GM12878 (cell line): ENCODE results near the gene SESTD1. TPM values are rescaled to one million over a fixed set of nuclear protein-coding genes. Genes with fewer than 3 reads are reported as not detected.

Experiments
- ATAC-seq: fragments of 200-7000 bp; cut with Tn5 transposase; 3 replicates; pipeline ENCODE4 v1.9.1; 2020; ENCODE audit warnings: mild to moderate bottlenecking, moderate library complexity
- BruUV-seq: library from RNA; stranded (reverse); fragments of 400-500 nt; replicated peaks from 2 replicates; lab custom pipeline; 2021; lab: Mats Ljungman, UMichigan
- CTCF ChIA-PET: fragments of 300-600 bp; sonication (Branson Sonifier 250); formaldehyde crosslinking; extraction: SDS; loops from one replicate; lab custom pipeline; 2021; ENCODE audit warnings: inconsistent platforms; lab: Yijun Ruan, JAX
- POLR2A ChIA-PET: fragments of 350-600 bp; formaldehyde crosslinking; extraction: SDS; loops from one replicate; lab custom pipeline; 2021; ENCODE audit warnings: inconsistent platforms; lab: Charles Lee
- RAD21 ChIA-PET: fragments of 300-600 bp; sonication (Branson Sonifier 250); formaldehyde crosslinking; loops from one replicate; lab custom pipeline; 2023; ENCODE audit warnings: antibody characterized with exemption; ENCODE audit not compliant: unreplicated experiment; lab: Charles Lee
- SMC1A ChIA-PET: fragments of 300-600 bp; sonication (Branson Sonifier 250); formaldehyde crosslinking; loops from one replicate; lab custom pipeline; 2023; ENCODE audit not compliant: unreplicated experiment, uncharacterized antibody; lab: Charles Lee
- DNase-seq: peaks from one replicate; pipeline ENCODE4 v3.0.0-alpha.2; 2011; ENCODE audit warnings: low read depth, low spot score
- FAIRE-seq: peaks from 3 replicates; lab custom pipeline; 2011; peaks lifted over from hg19 to GRCh38; lab: Jason Lieb, UNC
- H2AFZ ChIP-seq: 2 replicates; pipeline ENCODE4 v1.6.0; 2011; ENCODE audit warnings: low read depth, low read length, control low read depth; ENCODE audit not compliant: control insufficient read depth
- H3K27ac ChIP-seq: 2 replicates; pipeline ENCODE4 v1.5.1; 2011; ENCODE audit warnings: control low read depth; ENCODE audit not compliant: control insufficient read depth, insufficient read depth
- H3K27me3 ChIP-seq, 2 experiments: replicated peaks in 1 of 2; 2 replicates each; pipeline versions ENCODE4 v1.6.0 to v1.6.1; 2011; ENCODE audit warnings: low read length in 1 of 2; ENCODE audit not compliant: control insufficient read depth in 2 of 2, insufficient read depth in 2 of 2
- H3K36me3 ChIP-seq, 2 experiments: 2 replicates each; pipeline ENCODE4 v1.5.1; 2011; ENCODE audit warnings: low read length in 1 of 2; ENCODE audit not compliant: control insufficient read depth in 2 of 2, insufficient read depth in 2 of 2
- H3K4me1 ChIP-seq: 2 replicates; pipeline ENCODE4 v1.6.1; 2011; ENCODE audit warnings: mild to moderate bottlenecking, low read length, moderate library complexity, mixed read lengths; ENCODE audit not compliant: control insufficient read depth, insufficient read depth
- H3K4me2 ChIP-seq: 2 replicates; pipeline ENCODE4 v1.6.0; 2011; ENCODE audit warnings: control low read depth; ENCODE audit not compliant: control insufficient read depth, insufficient read depth
- H3K4me3 ChIP-seq: fragments of 200-600 bp; sonication (generic); 2 replicates; pipeline ENCODE4 v1.5.1; 2016
- H3K79me2 ChIP-seq: 2 replicates; pipeline ENCODE4 v1.6.0; 2011; ENCODE audit warnings: low read length; ENCODE audit not compliant: control insufficient read depth, insufficient read depth
- H3K9ac ChIP-seq: 2 replicates; pipeline ENCODE4 v1.8.0; 2011; ENCODE audit warnings: low read length, control low read depth, mixed read lengths; ENCODE audit not compliant: control insufficient read depth, insufficient read depth
- H3K9me3 ChIP-seq: replicated peaks from 3 replicates; pipeline ENCODE4 v1.5.1; 2011; ENCODE audit warnings: mild to moderate bottlenecking, low read length; ENCODE audit not compliant: control insufficient read depth, insufficient read depth
- H4K20me1 ChIP-seq: 2 replicates; pipeline ENCODE4 v1.6.0; 2011; ENCODE audit not compliant: control insufficient read depth, insufficient read depth
- CHD2 ChIP-seq: IDR thresholded peaks from 2 replicates; pipeline ENCODE4 v1.6.1; 2011; ENCODE audit warnings: low read depth, low read length, improper control_type of control experiment, borderline replicate concordance
- E4F1 ChIP-seq: fragments of 450-650 bp; IDR thresholded peaks from 2 replicates; pipeline ENCODE4 v1.6.1; 2018; ENCODE audit warnings: borderline replicate concordance, mild to moderate bottlenecking; ENCODE audit not compliant: partially characterized antibody
- EGR1 ChIP-seq, 2 experiments: IDR thresholded peaks; 1 replicate in 1 of 2; 2 replicates in 1 of 2; pipeline ENCODE4 v1.6.1; 2011 to 2012; ENCODE audit warnings: low read depth in 2 of 2, low read length in 2 of 2, borderline replicate concordance in 1 of 2, mild to moderate bottlenecking in 1 of 2, moderate library complexity in 1 of 2
- HDAC2 ChIP-seq: fragments of 200-600 bp; sonication (generic); IDR thresholded peaks from 2 replicates; pipeline ENCODE4 v1.6.1; 2017
- NR2C1 ChIP-seq: fragments of 450-650 bp; IDR thresholded peaks from 2 replicates; pipeline ENCODE4 v1.6.1; 2017; ENCODE audit warnings: antibody characterized with exemption, mild to moderate bottlenecking, moderate library complexity
- SRF ChIP-seq, 2 experiments: IDR thresholded peaks; 2 replicates each; pipeline ENCODE4 v1.6.1; 2011; ENCODE audit warnings: low read depth in 2 of 2, low read length in 2 of 2, mild to moderate bottlenecking in 1 of 2, moderate library complexity in 1 of 2
- USF2 ChIP-seq: IDR thresholded peaks from 2 replicates; pipeline ENCODE4 v1.6.1; 2011; ENCODE audit warnings: low read depth, low read length, improper control_type of control experiment, borderline replicate concordance
- ZNF622 ChIP-seq: fragments of 450-650 bp; IDR thresholded peaks from 2 replicates; pipeline ENCODE4 v1.6.1; 2017; ENCODE audit warnings: mild to moderate bottlenecking, inconsistent platforms
- WGBS: methylation state at CpG from one replicate; pipeline ENCODE4 v1.1.6; 2016; ENCODE audit warnings: low lambda C conversion rate; ENCODE audit not compliant: insufficient replicate concordance, insufficient coverage; ENCODE audit errors: missing lambda C conversion rate; 5-methylcytosine and 5-hydroxymethylcytosine counted together
- in situ Hi-C: fragments of 300-500 bp; cut with MboI; formaldehyde crosslinking; loops from 9 replicates; pipeline ENCODE4 v1.14.3; 2018; ENCODE audit warnings: mixed read lengths
- intact Hi-C: fragments of 100-400 bp; cut with micrococcal nuclease; formaldehyde crosslinking; loops from one replicate; pipeline ENCODE4 v1.14.2; 2022; ENCODE audit not compliant: unreplicated experiment
- polyA plus RNA-seq, 11 experiments: library from polyadenylated mRNA; depleted of rRNA in 4 of 11; unstranded in 6 of 11; stranded (reverse) in 5 of 11; fragments of >200 nt; fragmentation: Nextera tagmentation in 4 of 11; fragmentation: Illumina TruSeq in 1 of 11; extraction: Ambion mirVana in 4 of 11; extraction: Trizol in 1 of 11; gene quantifications; 1 replicate in 1 of 11; 2 replicates in 10 of 11; pipeline versions ENCODE4 v1.2.1 to v1.2.3, GENCODE V29; 2011 to 2016; ENCODE audit warnings: inconsistent platforms in 2 of 11, missing spikeins in 2 of 11, low read depth in 1 of 11
- total RNA-seq, 4 experiments: library from RNA; depleted of rRNA in 3 of 4; stranded (reverse); fragments of >200 nt in 3 of 4; fragmentation: Illumina TruSeq in 1 of 4; extraction: Trizol in 1 of 4; gene quantifications; 2 replicates each; pipeline versions ENCODE4 v1.2.1 to v1.2.3, GENCODE V29; 2013 to 2021

SESTD1 gene
- total and polyA plus RNA-seq, 10 of the 15 experiments (the other 5 are each of a cell fraction or from before 2014, with no cell fraction given): 4.4 to 22.7 (median 9.5) TPM

GRCh38 chr2:179184610-179185009, 80.0 kb downstream of the SESTD1 start:
- ChIA-PET RAD21 (no interaction called here), POLR2A (no interaction called here), SMC1A (interaction anchor here (0.9 kb wide), 1 partner anchor 79 kb away, joined by 3 read pairs; no protein-coding TSS in a partner anchor), CTCF (no interaction called here)
- H3K36me3 ChIP-seq: no peaks in the 10 kb centered on the region
- H4K20me1 ChIP-seq: no peaks in the 10 kb centered on the region
- H2AFZ ChIP-seq: no peak overlapping the region
- ATAC-seq: no peak
- no peak overlapping the region for H3K27ac ChIP-seq
- TF ChIP-seq HDAC2: no peak
- no peak for TF ChIP-seq SRF (IDR thresholded peaks at IDR 0.05; ENCODE audit: low read depth in 2 of 2, low read length in 2 of 2)
- no peak for TF ChIP-seq CHD2
- no peak for TF ChIP-seq USF2
- no peak for TF ChIP-seq ZNF622
- TF ChIP-seq EGR1 (IDR thresholded peaks at IDR 0.05; ENCODE audit: borderline replicate concordance in 1 of 2, low read depth in 2 of 2, low read length in 2 of 2): no peak
- no peak for TF ChIP-seq NR2C1
- TF ChIP-seq E4F1: no peak
- H3K9me3 ChIP-seq: no peaks in the 10 kb centered on the region
- no peak overlapping the region for H3K4me3 ChIP-seq
- H3K4me2 ChIP-seq: no peak overlapping the region
- in situ Hi-C loops: no loop called here
- H3K4me1 ChIP-seq: no peaks in the 10 kb centered on the region; the same call in 1 of the 2 replicates
- no peak for DNase-seq
- no peak for FAIRE-seq
- H3K9ac ChIP-seq: no peak overlapping the region
- no peaks in the 10 kb centered on the region for H3K79me2 ChIP-seq
- H3K27me3 ChIP-seq: no peaks in the 10 kb centered on the region
- BruUV-seq: no TSS peak
- 48% methylated on average over 1 of the region's 1 CpG for WGBS
- intact Hi-C loops: no loop called here
